Epithelial cell of prostate (primary cell): ENCODE data around the gene CAMKV.
"Not testable (repeated sequence)": the region's sequence is repeated elsewhere in the genome, so short reads cannot be mapped to it uniquely, and the experiment has no call there.

ENCODE experiments used
- DNase-seq: peaks from one replicate; pipeline ENCODE4 v3.0.0-alpha.2; 2011; ENCODE audit warnings: low read depth, low spot score
- H3K27ac ChIP-seq: fragments of 450-650 bp; 2 replicates; pipeline ENCODE4 v1.5.1; 2017; ENCODE audit warnings: mild to moderate bottlenecking

Gene CAMKV

GRCh38 chr3:49869525-49870126 lies at the start of gene CAMKV:
TSS of gene CAMKV (minus strand) at chr3:49869906. CDS start at chr3:49862388, 7,518 bp downstream.
- H3K27ac ChIP-seq: no peak within 1 kb of the TSS
- DNase-seq: no peak

- not testable (repeated sequence) for DNase-seq, H3K27ac ChIP-seq
Measured at GRCh38 chr3:49917806-49918590, 48.3 kb upstream of the CAMKV start.

- no peak overlapping the region for H3K27ac ChIP-seq
- DNase-seq: no peak
Measured at GRCh38 chr3:49916686-49917085, 47.0 kb upstream of the CAMKV start.

GRCh38 chr3:49914906-49915305 lies 45.2 kb upstream of the CAMKV start:
- no peak overlapping the region for H3K27ac ChIP-seq
- DNase-seq: no peak

- no peak for DNase-seq
- no peak overlapping the region for H3K27ac ChIP-seq
Measured at GRCh38 chr3:49912881-49913281, 43.2 kb upstream of the CAMKV start.

GRCh38 chr3:49911611-49912010 lies 41.9 kb upstream of the CAMKV start:
- no peak for DNase-seq
- no peak overlapping the region for H3K27ac ChIP-seq

GRCh38 chr3:49911124-49911420 lies 41.4 kb upstream of the CAMKV start:
- no peak for DNase-seq
- no peak overlapping the region for H3K27ac ChIP-seq

GRCh38 chr3:49910409-49911123 lies 40.9 kb upstream of the CAMKV start:
- DNase-seq: no peak
- H3K27ac ChIP-seq: no peak overlapping the region

- no peak overlapping the region for H3K27ac ChIP-seq
- no peak for DNase-seq
Measured at GRCh38 chr3:49908373-49909199, 38.9 kb upstream of the CAMKV start.

- peak overlapping the region; percentile 99 for H3K27ac ChIP-seq
- DNase-seq: no peak
Measured at GRCh38 chr3:49906073-49906743, 36.5 kb upstream of the CAMKV start.

- DNase-seq: not testable (repeated sequence)
- H3K27ac ChIP-seq: peak overlapping the region; percentile 99
Measured at GRCh38 chr3:49904448-49904847, 34.7 kb upstream of the CAMKV start.

- peak within 1 kb of the TSS; percentile 99 for H3K27ac ChIP-seq
- DNase-seq: no peak
Measured at GRCh38 chr3:49903451-49904424, 34.0 kb upstream of the CAMKV start, which contains the start of gene MST1R. TSS of gene MST1R (minus strand) at chr3:49903873. CDS start at chr3:49903609, 264 bp downstream.

GRCh38 chr3:49902511-49903345 lies 33.0 kb upstream of the CAMKV start:
- no peak for DNase-seq
- H3K27ac ChIP-seq: peak overlapping the region; percentile 99

- DNase-seq: no peak
- H3K27ac ChIP-seq: peak overlapping the region; percentile 99
Measured at GRCh38 chr3:49901366-49902339, 31.9 kb upstream of the CAMKV start.

GRCh38 chr3:49900491-49901153 lies 30.9 kb upstream of the CAMKV start:
- peak; percentile 95 for DNase-seq

GRCh38 chr3:49899815-49900214 lies 30.1 kb upstream of the CAMKV start:
- H3K27ac ChIP-seq: peak overlapping the region; percentile 99
- DNase-seq: no peak

More at GRCh38 chr3:49900491-49901153, 30.9 kb upstream of the CAMKV start:
- peak overlapping the region; percentile 99 for H3K27ac ChIP-seq
